OCI-LY1 (cell line): ENCODE measurements around the gene VCL.

Experiments used
- EZH2 ChIP-seq: fragments of 200-600 bp; sonication (generic), shearing (Covaris generic); IDR thresholded peaks from 2 replicates; pipeline ENCODE4 v1.8.0; 2017; ENCODE audit warnings: borderline replicate concordance, mixed run types, mild to moderate bottlenecking, antibody characterized with exemption, low read length, moderate library complexity, mixed read lengths
- TF ChIP-seq, protein P1 (sequence below): fragments of 200-600 bp; sonication (generic), shearing (Covaris generic); IDR thresholded peaks from 2 replicates; pipeline ENCODE4 v1.5.1; 2017; ENCODE audit warnings: mild to moderate bottlenecking, antibody characterized with exemption, low read length, moderate library complexity, mixed read lengths

DNA sequence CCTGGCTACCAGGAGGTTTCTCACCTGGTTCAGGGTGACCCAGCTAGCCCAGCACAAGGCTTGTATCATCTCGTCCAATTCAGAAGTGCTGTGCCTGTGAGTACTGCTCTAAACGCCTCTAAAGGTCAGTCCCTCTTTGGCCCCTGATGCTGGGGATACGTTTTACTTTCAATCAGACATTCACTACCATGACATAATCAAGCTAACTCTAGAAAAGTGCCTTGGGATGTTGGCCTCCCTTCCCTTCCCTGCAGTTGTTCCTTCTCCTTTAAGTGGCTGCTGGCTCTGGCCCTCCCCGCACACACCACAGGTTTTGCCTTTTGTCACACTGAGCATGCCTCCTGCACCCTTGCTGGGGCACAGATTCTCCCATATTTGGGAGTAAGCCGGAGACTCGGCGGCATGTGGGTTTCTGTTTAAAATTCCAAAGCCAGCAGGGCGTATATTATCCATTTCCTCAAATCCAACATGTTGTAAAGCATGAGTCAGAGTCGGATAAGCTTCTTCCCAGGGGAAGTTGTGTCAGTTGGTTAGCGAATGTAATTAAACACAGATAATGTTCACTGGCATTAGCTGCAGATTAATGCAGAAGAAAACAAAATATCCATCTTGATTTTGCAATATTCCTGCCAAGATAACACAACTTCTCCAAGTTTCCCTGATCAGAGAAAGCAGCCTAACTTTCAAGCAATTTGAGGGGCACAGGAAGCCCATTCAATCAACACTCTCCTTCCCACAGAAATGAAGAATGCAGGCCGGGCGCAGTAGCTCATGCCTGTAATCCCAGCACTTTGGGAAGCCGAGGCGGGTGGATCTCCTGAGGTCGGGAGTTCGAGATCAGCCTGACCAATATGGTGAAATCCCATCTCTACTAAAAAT is 31.8 kb upstream of the VCL start:
- TF ChIP-seq, protein P1, sequence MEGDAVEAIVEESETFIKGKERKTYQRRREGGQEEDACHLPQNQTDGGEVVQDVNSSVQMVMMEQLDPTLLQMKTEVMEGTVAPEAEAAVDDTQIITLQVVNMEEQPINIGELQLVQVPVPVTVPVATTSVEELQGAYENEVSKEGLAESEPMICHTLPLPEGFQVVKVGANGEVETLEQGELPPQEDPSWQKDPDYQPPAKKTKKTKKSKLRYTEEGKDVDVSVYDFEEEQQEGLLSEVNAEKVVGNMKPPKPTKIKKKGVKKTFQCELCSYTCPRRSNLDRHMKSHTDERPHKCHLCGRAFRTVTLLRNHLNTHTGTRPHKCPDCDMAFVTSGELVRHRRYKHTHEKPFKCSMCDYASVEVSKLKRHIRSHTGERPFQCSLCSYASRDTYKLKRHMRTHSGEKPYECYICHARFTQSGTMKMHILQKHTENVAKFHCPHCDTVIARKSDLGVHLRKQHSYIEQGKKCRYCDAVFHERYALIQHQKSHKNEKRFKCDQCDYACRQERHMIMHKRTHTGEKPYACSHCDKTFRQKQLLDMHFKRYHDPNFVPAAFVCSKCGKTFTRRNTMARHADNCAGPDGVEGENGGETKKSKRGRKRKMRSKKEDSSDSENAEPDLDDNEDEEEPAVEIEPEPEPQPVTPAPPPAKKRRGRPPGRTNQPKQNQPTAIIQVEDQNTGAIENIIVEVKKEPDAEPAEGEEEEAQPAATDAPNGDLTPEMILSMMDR, result no peak
- TF ChIP-seq EZH2, result no peak
